NCI-H1417 (cell line): ENCODE data around the gene EVC2.

Experiments
- DNase-seq, 3 experiments: peaks; one replicate each; lab custom pipeline; 2025; lab: John Stamatoyannopoulos, UW

The EVC2 gene

DNA sequence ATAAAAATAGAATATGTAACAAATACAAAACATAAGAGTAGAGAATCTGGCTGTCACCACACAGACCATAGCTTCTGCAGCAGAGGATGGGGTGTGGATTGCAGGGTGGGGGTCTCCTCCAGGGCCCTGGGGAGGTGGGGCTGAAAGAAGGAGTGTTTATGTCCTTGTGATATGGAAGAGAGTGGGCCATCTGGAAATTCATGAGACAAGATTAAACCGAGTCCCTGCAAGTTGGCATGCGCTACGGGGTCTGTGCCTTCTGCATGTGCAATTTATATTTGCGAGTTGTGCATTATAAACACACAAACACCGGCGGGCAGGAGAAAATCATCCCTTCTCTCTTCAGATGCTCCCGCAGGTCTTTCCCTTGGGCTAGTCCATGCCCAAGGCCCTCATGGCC lies 145.9 kb downstream of the EVC2 start:
- no peak for DNase-seq

DNA sequence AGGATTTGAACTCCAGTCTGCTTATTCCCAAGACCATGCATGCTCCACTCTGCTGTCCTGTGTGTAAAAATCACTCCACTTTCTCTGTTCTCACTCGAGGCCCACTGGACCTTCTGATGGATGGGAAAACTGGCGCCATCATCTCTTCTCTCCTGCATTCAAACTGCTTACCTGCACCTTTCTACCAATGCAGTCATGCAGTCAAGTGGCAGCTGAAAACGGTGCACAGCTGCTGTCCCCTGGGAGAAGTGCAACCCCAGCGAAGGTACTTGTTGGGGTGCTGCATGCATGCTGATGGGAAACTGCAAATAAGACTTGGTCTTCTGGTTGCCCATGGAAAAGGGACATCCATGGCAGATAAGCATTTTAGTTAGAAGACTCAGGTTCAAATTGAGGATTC lies 147.1 kb downstream of the EVC2 start:
- DNase-seq: no peak

DNA sequence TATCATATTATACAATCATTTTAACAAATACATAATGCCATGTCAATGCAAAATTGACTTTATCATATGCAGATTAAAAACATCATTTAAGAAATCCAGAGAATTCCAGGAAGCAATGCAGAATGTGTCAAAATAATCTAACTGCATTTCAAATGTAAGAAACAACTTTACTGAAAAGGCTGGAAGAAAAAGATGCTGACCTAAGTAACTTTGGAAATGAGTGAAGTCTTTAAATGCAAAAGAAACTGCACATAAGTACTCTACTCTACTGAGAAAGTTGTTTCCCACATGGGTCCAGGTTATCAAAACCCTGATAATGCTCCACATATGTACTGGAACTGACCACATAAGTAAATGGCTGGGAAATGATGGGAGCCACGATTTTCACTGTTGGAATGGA lies 149.9 kb downstream of the EVC2 start:
- no peak for DNase-seq

DNA sequence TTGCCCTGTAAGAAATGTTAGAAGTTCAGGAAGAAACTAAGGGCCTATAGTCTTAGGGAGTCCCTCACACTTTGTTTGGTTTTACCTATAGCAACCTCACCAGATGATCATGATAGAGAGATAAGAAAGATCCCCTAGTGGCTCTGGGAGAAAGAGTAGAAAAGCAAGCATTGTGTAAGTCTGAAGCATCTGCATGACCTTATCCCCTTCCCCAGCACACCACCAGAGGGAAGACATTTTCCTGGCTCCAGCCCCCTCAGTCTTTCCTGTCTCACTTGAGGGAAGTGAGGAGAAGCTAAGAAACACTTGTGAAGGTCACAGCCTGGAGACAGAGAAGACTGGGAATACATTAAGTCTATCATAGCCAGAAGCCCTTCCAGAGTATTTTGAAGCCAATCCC lies 154.0 kb downstream of the EVC2 start:
- no peak for DNase-seq

DNA sequence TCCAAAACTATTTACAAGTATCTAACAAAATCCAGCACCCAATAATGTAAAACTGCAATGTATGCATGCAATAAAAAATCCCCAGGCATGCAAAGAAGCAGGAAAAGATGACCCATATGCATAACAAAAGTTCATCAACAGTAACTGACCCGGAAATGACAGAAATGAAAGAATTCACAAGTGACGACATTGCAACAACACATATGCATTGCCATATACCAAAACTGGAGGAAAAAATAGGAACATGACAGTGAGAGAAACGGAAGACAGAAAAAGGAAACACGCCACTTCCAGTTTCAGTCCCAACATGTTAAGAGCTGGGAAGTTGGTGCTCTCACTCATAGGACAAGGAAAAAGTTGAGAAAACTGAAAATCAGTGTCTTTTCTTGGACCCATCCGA lies 154.6 kb downstream of the EVC2 start:
- no peak for DNase-seq

- DNase-seq: no peak
These were observed 155.9 kb downstream of the EVC2 start for GRCh38 chr4:5552451-5552850.

- DNase-seq: no peak
These were observed 160.6 kb downstream of the EVC2 start for GRCh38 chr4:5547651-5548249.

- no peak for DNase-seq
These were observed 163.1 kb downstream of the EVC2 start for GRCh38 chr4:5545271-5545670.

GRCh38 chr4:5544762-5545161 lies 163.6 kb downstream of the EVC2 start:
- DNase-seq: no peak

GRCh38 chr4:5543681-5544080 lies 164.7 kb downstream of the EVC2 start:
- DNase-seq: no peak

GRCh38 chr4:5541169-5541568 lies 167.2 kb downstream of the EVC2 start:
- DNase-seq: no peak

DNA sequence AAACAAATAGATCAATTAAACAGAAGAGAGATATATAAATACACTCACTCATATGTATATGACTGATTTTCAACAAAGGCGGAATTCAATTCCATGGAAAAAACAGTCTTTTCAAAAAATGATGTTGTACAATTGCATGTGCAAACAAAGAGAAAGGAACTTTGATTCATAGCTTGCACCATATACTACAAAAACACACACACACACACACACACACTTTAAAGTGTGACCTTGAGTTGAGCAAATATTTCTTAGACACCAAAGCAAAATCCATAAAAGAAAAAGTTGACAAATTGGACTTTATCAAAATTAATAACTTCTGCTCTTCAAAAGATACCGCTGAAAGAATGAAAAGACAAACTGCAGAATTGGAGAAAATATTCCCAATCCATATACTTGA lies 168.8 kb downstream of the EVC2 start:
- no peak for DNase-seq

- DNase-seq: no peak
These were observed 176.3 kb downstream of the EVC2 start for GRCh38 chr4:5532100-5532499.

DNA sequence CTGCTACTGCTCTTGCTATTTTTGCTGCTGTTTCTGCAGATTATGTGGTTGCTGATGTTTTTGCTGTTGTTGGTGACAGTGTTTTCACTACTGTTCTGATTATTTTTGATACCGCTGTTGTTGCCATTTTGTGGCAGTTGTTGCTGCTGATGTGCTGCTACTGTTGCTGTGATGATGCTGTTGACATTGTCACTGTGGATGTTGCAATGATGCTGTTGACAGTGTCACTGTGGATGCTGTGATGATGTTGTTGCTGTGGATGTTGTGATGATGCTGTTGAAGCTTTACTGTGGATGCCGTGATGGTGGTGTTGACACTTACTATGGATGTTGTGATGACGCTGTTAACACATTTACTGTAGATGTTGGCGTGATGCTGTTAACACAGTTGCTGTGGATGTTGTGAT lies 180.3 kb downstream of the EVC2 start:
- DNase-seq: no peak

GRCh38 chr4:5527211-5527610 lies 181.1 kb downstream of the EVC2 start:
- DNase-seq: no peak

- no peak for DNase-seq
These were observed 182.1 kb downstream of the EVC2 start for GRCh38 chr4:5526080-5526846.

GRCh38 chr4:5524446-5525299 lies 183.7 kb downstream of the EVC2 start:
- peak in 1 of 3 experiments; percentile 6 for DNase-seq

GRCh38 chr4:5517372-5517771 lies 191.0 kb downstream of the EVC2 start:
- DNase-seq: no peak

GRCh38 chr4:5515646-5516045 lies 192.7 kb downstream of the EVC2 start:
- DNase-seq: no peak
